ENCODE results near the gene KREMEN1.
A peak's percentile ranks its signal among the peaks of the same experiment; 100 is the strongest.

The KREMEN1 gene

GRCh38 chr22:29136782-29137700, 64.2 kb downstream of the KREMEN1 start:
- peak; percentile 56 for DNase-seq

- no peak for DNase-seq
These were observed 65.9 kb downstream of the KREMEN1 start for GRCh38 chr22:29138556-29139305.

- DNase-seq, result no peak
These were observed 67.3 kb downstream of the KREMEN1 start for GRCh38 chr22:29139965-29140782.

GRCh38 chr22:29141078-29141688, 68.3 kb downstream of the KREMEN1 start:
- DNase-seq, result no peak

GRCh38 chr22:29142116-29142515, 69.3 kb downstream of the KREMEN1 start:
- DNase-seq, result no peak

DNA sequence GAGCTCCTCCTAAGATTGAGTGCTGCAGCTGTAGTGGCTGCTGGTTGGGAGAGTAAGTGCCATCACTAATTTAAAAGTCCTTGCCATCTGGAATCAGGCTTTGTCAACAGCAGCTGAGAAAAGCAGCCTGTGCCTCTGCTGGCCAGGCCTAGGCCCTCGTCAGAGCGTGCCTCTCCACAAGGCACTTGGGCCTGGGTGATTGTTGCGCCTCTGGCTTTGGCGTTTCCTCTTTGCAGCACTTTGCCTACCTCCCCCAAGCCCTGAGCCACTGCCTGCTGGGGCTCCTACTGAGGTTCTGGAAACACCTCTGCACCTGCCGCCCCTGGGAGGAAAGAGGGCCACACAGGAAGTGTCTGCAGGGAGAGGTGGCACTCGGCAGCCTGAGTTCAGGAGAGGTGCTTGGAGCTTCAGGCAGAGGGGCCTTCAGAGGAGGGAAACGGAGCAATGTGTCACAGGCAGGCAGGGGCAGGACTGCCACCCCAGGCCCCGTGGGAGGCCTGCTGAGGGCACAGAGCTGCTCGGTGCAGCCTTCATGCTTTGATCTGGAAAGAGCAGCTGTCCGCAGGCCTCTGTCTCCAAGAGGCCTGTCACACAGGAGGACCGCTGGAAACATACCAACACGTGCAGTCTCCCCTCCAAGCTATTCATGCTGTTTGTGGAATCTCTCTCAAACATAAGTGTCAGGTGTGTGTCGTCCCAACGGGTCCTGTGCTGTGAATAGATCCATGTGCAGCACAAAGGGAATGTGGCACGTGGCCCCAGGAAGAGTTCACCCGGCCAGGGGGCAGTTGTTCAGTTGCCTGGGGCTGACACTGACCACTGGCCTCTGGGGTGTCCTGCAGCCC, 71.3 kb downstream of the KREMEN1 start:
- peak; percentile 23 for DNase-seq

DNA sequence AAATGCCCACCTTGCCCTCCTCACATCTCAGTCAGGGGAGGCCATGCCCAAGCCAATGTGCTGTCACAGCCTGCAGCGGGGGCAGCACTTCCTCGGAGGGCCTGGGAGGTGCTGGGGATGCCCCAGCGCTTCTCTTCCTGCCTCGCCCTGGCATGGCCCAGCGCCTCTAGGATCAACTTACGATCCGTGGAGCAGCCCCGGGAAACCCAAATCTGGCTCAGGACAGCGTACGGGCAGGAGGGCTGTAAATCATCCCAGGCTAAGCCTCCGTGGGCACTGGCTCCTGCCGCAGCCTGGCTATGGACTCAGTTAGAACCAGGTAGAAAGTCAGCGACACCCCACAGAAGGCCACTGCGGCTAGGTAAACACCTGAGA, 71.9 kb downstream of the KREMEN1 start:
- no peak for DNase-seq

DNA sequence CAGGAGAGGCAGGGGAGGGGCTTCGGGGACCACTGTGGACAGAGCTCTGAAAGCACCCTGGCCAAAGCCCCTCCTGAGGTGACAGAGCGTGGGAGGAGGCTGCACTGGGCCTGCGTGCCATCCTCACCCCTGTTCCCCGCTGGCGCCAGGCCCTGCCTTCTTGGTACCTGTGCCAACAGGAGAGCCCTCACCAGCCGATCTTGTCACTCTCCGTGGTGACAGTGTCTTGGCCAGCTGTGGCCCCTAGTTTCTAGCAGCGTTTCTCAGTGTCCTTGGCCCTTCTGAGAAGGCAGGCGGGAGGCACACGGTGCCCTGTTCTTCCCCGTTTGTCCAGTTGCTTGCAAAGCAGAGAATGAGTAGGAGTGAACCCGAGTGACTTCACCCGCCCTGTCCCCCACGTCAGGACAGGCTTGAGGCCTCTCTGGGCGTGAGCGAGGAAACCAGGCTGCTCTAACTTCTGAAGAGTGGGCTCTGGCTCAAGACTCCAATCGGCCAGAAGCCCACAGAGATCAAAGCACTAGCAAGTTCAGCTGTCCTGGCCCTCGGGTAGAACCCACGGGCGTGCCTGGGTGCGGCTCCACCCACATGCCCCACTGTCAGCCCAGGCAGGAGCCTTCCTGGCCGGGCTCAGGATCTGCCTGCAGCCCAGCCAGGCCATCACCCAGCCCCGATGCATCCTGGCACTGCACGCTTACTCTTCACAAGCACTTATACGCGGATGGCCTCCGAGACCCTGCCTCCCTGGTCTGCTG, 72.7 kb downstream of the KREMEN1 start:
- DNase-seq, result no peak

GRCh38 chr22:29146091-29146560, 73.3 kb downstream of the KREMEN1 start:
- DNase-seq, result no peak

DNA sequence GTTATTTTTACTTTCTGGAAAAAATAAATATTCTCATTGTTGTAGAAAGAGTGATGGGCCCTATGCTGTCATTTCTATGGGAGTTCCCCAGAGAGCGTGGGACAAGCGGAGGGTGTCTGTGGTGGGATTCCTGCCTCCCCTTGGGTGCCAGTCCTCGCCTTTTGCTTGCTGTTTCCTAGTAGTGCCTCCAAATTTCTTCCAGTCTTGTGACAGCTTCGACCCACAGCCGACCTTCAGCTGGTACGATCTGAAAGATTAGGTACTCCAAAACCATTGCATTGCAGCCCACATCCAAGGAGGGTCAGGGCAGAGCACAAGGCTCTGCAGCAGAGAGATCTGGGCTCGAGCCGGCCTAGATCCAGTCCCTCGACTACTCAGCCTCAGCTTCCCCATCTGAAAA, 73.9 kb downstream of the KREMEN1 start:
- no peak for DNase-seq

DNA sequence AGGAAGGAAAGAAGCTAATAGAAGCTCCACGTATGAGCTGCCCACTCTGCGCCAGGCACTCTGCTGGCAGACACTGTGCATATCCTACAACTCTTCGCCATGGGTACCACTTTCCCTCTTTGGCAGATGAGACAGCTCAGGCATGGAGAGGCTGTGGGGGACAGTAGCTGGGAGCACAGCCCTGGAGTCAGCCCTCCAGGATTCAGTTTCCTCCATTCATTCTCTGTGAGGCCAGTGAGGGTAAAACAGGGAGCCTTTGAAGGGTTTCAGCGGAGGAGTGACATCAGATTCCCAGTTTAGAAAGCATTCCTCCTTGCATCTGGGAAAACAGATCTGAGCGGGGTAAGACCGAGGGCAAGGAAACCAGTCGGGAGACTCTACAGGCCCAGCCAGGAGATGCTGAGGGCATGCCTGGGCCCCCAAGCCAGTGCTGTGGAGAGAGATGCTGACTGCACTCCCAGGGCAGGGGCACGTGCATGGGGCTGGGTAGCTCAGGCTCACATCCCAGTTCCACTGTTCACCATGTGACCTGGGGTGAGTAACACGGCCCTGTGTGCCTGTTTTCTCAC, 74.6 kb downstream of the KREMEN1 start:
- no peak for DNase-seq

GRCh38 chr22:29148036-29148435, 75.2 kb downstream of the KREMEN1 start:
- DNase-seq, result no peak

DNA sequence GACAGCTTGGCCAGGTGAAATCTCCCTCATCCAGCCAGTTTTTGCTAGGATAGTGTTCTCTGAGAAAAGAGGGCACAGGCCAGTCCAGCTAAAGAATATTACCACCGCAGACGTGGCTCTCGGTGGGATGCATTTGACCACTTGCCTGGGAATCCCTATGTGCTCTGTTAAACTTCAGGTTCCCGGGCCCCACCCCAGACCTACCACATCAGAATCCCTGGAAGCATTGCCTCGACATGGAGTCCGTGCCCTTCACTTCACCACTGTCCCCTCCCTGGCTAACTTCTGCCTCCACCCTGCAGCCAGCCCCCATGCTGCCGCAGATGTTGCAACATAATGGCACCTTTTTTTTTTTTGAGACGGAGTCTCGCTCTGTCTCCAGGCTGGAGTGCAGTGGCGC, 76.0 kb downstream of the KREMEN1 start:
- no peak for DNase-seq

GRCh38 chr22:29149841-29150555, 77.2 kb downstream of the KREMEN1 start:
- no peak for DNase-seq

GRCh38 chr22:29150701-29151100, 77.9 kb downstream of the KREMEN1 start:
- no peak for DNase-seq

- DNase-seq, result no peak
These were observed 78.5 kb downstream of the KREMEN1 start for GRCh38 chr22:29151316-29151715.

GRCh38 chr22:29152045-29152953, 79.5 kb downstream of the KREMEN1 start:
- peak; percentile 40 for DNase-seq

DNA sequence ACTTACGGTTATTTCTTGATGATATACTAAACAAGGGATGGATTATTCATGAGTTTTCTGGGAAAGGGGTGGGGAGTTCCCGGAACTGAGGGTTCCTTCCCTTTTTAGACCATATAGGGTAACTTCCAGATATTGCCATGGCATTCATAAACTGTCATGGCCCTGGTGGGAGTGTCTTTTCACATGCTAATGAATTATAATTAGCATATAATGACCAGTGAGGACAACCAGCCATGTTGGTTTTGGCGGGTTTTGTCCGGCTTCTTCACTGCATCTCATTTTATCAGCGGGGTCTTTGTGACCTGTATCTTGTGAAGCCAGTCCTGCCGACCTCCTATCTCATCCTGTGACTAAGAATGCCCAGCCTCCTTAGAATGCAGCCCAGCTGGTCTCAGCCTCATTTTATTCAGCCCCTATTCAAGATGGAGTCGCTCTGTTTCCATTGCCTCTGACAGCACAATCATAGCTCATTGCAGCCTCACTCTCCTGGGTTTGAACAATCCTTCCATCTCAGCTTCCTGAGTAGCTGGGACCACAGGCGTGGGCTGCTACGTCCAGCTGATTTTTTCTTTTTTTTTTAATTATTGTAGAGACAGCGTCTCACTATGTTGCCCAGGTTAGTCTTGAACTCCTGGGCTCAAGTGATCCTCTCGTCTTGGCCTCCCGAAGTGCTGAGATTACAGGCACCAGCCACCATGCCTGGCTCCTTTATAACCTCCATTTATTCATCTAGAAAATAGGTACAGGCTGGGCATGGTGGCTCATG, 80.3 kb downstream of the KREMEN1 start:
- no peak for DNase-seq

All from NCI-H446 treated with DMSO at 0.1 percent for 48 hours (cell line).